Mesenchymal stem cell (in vitro differentiated cells and primary cell): Measurements from ENCODE around the gene AJAP1.

Experiments used
- DNase-seq: peaks from one replicate; pipeline ENCODE4 v3.0.0-alpha.2; 2013
- H2AFZ ChIP-seq: one replicate; pipeline ENCODE4 v1.6.1; 2013; ENCODE audit warnings: low read depth, mild to moderate bottlenecking, control low read depth, inconsistent platforms, low read length, moderate library complexity
- H2AK5ac ChIP-seq: 2 replicates; pipeline ENCODE4 v1.6.1; 2013; ENCODE audit warnings: low read length, moderate library complexity, mild to moderate bottlenecking, inconsistent platforms; ENCODE audit not compliant: severe bottlenecking
- H2BK120ac ChIP-seq: one replicate; pipeline ENCODE4 v1.6.1; 2013; ENCODE audit warnings: low read depth, mild to moderate bottlenecking, inconsistent platforms, low read length, moderate library complexity
- H2BK12ac ChIP-seq, 2 experiments: one replicate each; pipeline ENCODE4 v1.6.1; 2013; ENCODE audit warnings: inconsistent platforms in 2 of 2, low read length in 2 of 2, mild to moderate bottlenecking in 2 of 2, moderate library complexity in 2 of 2, control low read depth in 1 of 2
- H2BK15ac ChIP-seq: one replicate; pipeline ENCODE4 v1.6.1; 2013; ENCODE audit warnings: mild to moderate bottlenecking, low read depth, inconsistent platforms; ENCODE audit not compliant: poor library complexity, severe bottlenecking
- H2BK5ac ChIP-seq: 2 replicates; pipeline ENCODE4 v1.6.1; 2013; ENCODE audit warnings: low read depth, mild to moderate bottlenecking, low read length, control low read depth, inconsistent platforms; ENCODE audit not compliant: poor library complexity, severe bottlenecking
- H3K14ac ChIP-seq, 2 experiments: one replicate each; pipeline ENCODE4 v1.6.1; 2013; ENCODE audit warnings: inconsistent platforms in 2 of 2, low read length in 2 of 2, control low read depth in 1 of 2, mild to moderate bottlenecking in 1 of 2, moderate library complexity in 1 of 2
- H3K18ac ChIP-seq, 2 experiments: one replicate each; pipeline ENCODE4 v1.6.1; 2013; ENCODE audit warnings: inconsistent platforms in 2 of 2, low read length in 2 of 2, control low read depth in 1 of 2, low read depth in 1 of 2, mild to moderate bottlenecking in 1 of 2
- H3K23ac ChIP-seq, 2 experiments: one replicate each; pipeline ENCODE4 v1.6.1; 2013; ENCODE audit warnings: inconsistent platforms in 2 of 2, low read length in 2 of 2, mild to moderate bottlenecking in 2 of 2, moderate library complexity in 2 of 2, control low read depth in 1 of 2
- H3K27ac ChIP-seq: 2 replicates; pipeline ENCODE4 v1.5.1; 2013; ENCODE audit warnings: mild to moderate bottlenecking, moderate library complexity, low read length, control low read depth, inconsistent platforms; ENCODE audit not compliant: poor library complexity, severe bottlenecking
- H3K27me3 ChIP-seq, 2 experiments: 2 replicates each; pipeline versions ENCODE4 v1.6.1 to v1.7.0; 2013; ENCODE audit warnings: low read length in 2 of 2, mild to moderate bottlenecking in 2 of 2, moderate library complexity in 2 of 2, control low read depth in 1 of 2, inconsistent platforms in 1 of 2; ENCODE audit not compliant: control insufficient read depth in 1 of 2, insufficient read depth in 1 of 2
- H3K36me3 ChIP-seq, 2 experiments: 2 replicates each; pipeline versions ENCODE4 v1.6.1 to v1.7.0; 2013; ENCODE audit warnings: low read length in 2 of 2, control low read depth in 1 of 2, inconsistent platforms in 1 of 2, low read depth in 1 of 2, mild to moderate bottlenecking in 1 of 2; ENCODE audit not compliant: insufficient read depth in 2 of 2, control insufficient read depth in 1 of 2
- H3K4ac ChIP-seq, 2 experiments: one replicate each; pipeline ENCODE4 v1.6.1; 2013; ENCODE audit warnings: inconsistent platforms in 2 of 2, low read length in 2 of 2, mild to moderate bottlenecking in 2 of 2, moderate library complexity in 2 of 2, control low read depth in 1 of 2, low read depth in 1 of 2
- H3K4me1 ChIP-seq: 2 replicates; pipeline ENCODE4 v1.6.1; 2013; ENCODE audit warnings: low read depth, low read length, control low read depth; ENCODE audit not compliant: control insufficient read depth, insufficient read depth
- H3K4me2 ChIP-seq: 2 replicates; pipeline ENCODE4 v1.6.1; 2013; ENCODE audit warnings: low read length, mild to moderate bottlenecking, inconsistent platforms; ENCODE audit not compliant: poor library complexity, severe bottlenecking
- H3K4me3 ChIP-seq, 2 experiments: 2 replicates each; pipeline versions ENCODE4 v1.5.1 to v1.7.0; 2013; ENCODE audit warnings: low read length in 2 of 2, mild to moderate bottlenecking in 2 of 2, control low read depth in 1 of 2, low read depth in 1 of 2; ENCODE audit not compliant: insufficient read depth in 1 of 2
- H3K79me1 ChIP-seq: replicated peaks from 2 replicates; pipeline ENCODE4 v1.6.1; 2013; ENCODE audit warnings: mild to moderate bottlenecking, control low read depth, low read length, inconsistent platforms; ENCODE audit not compliant: poor library complexity, severe bottlenecking
- H3K9ac ChIP-seq: 2 replicates; pipeline ENCODE4 v1.7.0; 2013; ENCODE audit warnings: mild to moderate bottlenecking, low read length, moderate library complexity
- H3K9me3 ChIP-seq: 2 replicates; pipeline ENCODE4 v1.7.0; 2013; ENCODE audit warnings: mild to moderate bottlenecking, low read length; ENCODE audit not compliant: control insufficient read depth
- H4K8ac ChIP-seq: one replicate; pipeline ENCODE4 v1.6.1; 2013; ENCODE audit warnings: inconsistent platforms, mild to moderate bottlenecking, low read length, moderate library complexity
- H4K91ac ChIP-seq: one replicate; pipeline ENCODE4 v1.6.1; 2013; ENCODE audit warnings: mild to moderate bottlenecking, low read length, inconsistent platforms
- WGBS: methylation state at CpG from one replicate; pipeline ENCODE4 v1.1.7; 2013; ENCODE audit warnings: mixed read lengths; 5-methylcytosine and 5-hydroxymethylcytosine counted together

The AJAP1 gene

DNA sequence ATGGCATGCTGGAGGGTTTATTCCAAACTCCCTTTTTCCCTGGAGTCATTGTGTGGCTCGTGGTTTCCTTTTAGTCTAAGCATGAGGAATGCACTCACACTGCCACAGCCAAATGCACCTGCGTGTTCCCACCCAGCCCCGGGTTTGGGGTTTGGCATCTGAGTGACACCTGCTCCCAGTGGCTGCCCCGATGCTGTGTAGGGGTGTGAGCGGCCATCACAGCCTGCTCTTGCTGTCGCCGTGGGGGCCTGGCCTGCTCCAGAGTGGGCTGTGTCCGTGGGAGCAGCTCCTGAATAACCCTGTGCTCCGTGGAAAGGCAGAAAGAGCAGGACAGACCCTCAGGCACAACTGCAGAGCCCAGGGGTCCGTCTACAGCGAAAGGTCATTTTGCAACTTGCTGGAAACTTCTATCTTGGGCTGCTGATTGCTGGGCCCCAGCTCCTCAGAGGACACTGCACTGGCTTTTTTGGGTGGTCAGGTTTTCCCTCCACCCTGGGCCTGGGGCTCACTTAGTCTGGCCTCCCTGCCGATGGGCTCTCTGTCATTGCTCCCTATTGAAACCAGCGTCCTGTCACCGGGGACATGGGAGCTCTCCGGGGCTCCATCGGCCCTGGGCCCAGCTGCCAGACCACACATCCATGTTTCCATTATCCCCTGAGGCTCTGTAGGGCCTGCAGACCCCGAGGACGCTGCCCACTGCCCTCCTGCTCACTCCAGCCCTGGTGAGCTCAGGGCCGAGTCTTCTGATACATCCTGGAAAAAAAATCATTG is 74.1 kb downstream of the AJAP1 start:
- Histone ChIP-seq H3K18ac (no peak overlapping the region), H3K79me1 (no peaks in the 10 kb centered on the region), H2AFZ (no peak overlapping the region), H4K8ac (no peak overlapping the region), H2BK12ac (no peak overlapping the region), H3K27ac (no peak overlapping the region), H3K27me3 (no peaks in the 10 kb centered on the region), H3K4ac (no peak overlapping the region), H2BK15ac (no peak overlapping the region), H3K4me1 (no peaks in the 10 kb centered on the region), H4K91ac (no peak overlapping the region), H3K9me3 (no peaks in the 10 kb centered on the region), H2BK5ac (no peak overlapping the region), H2BK120ac (no peak overlapping the region), H2AK5ac (no peak overlapping the region), H3K14ac (no peak overlapping the region), H3K9ac (no peak overlapping the region), H3K36me3 (no peaks in the 10 kb centered on the region), H3K4me3 (no peak overlapping the region), H3K23ac (no peak overlapping the region), H3K4me2 (no peak overlapping the region)
- no peak for DNase-seq
- 75% methylated on average over 19 of the region's 19 CpGs for WGBS

DNA sequence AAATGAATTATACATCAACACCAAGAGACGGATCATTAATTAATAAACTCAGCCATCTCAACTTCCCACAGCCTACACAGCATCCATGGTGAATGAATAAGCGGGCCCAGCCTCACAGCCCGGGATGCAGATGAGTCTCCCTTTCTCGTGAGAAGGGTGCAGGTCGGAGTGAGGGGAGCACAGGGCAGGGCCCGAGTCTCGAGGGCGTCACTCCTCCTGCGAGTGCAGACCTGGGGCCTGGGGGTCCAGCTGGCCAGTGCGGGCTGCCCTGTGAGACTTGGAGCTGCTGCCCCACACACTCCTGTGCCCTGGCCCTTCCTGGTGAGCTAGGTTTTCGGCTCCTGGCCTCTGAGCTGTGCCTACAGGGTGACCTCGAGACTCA is 74.7 kb downstream of the AJAP1 start:
- no peak for DNase-seq
- H3K18ac ChIP-seq = no peak overlapping the region
- H2BK12ac ChIP-seq = no peak overlapping the region
- H3K27me3 ChIP-seq = no peaks in the 10 kb centered on the region
- H3K4me1 ChIP-seq = no peaks in the 10 kb centered on the region
- H3K9ac ChIP-seq = no peak overlapping the region
- WGBS = 81% methylated on average over 12 of the region's 12 CpGs
- H4K91ac ChIP-seq = no peak overlapping the region
- H3K4me3 ChIP-seq = no peak overlapping the region
- H2AK5ac ChIP-seq = no peak overlapping the region
- H3K4me2 ChIP-seq = no peak overlapping the region
- H3K14ac ChIP-seq = no peak overlapping the region
- no peak overlapping the region for H2AFZ ChIP-seq
- no peak overlapping the region for H2BK5ac ChIP-seq
- H3K36me3 ChIP-seq = no peaks in the 10 kb centered on the region
- no peak overlapping the region for H3K23ac ChIP-seq
- H3K79me1 ChIP-seq = no peaks in the 10 kb centered on the region
- H4K8ac ChIP-seq = no peak overlapping the region
- no peak overlapping the region for H2BK120ac ChIP-seq
- no peak overlapping the region for H3K4ac ChIP-seq
- no peaks in the 10 kb centered on the region for H3K9me3 ChIP-seq
- H2BK15ac ChIP-seq = no peak overlapping the region
- no peak overlapping the region for H3K27ac ChIP-seq

DNA sequence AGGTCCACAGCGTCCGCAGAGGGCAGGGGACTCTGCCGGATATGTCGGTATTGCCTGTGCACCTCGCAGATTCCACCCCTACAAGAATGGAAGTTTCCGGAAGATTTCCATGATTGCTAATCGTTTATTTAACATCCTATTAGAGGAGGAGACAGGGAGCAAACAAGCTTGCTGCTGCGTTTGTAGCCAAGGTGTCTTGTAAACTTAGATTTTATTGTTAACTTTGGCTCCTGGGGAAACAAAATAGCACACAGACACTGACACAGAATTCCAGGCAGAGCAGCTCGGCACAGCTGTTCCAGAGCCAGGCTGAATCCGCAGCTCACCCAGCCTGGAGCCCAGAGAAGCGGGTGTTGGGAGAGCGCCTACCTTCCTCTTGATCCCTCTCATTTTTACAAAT is 75.7 kb downstream of the AJAP1 start:
- H3K23ac ChIP-seq = no peak overlapping the region
- H4K91ac ChIP-seq = no peak overlapping the region
- no peak overlapping the region for H3K27ac ChIP-seq
- H2AK5ac ChIP-seq = no peak overlapping the region
- H2BK120ac ChIP-seq = no peak overlapping the region
- no peak overlapping the region for H3K4ac ChIP-seq
- WGBS = 93% methylated on average over 10 of the region's 12 CpGs
- H2BK5ac ChIP-seq = no peak overlapping the region
- no peak overlapping the region for H2BK12ac ChIP-seq
- no peak overlapping the region for H4K8ac ChIP-seq
- H3K4me3 ChIP-seq = no peak overlapping the region
- no peak overlapping the region for H3K9ac ChIP-seq
- no peak overlapping the region for H2AFZ ChIP-seq
- no peaks in the 10 kb centered on the region for H3K27me3 ChIP-seq
- H3K36me3 ChIP-seq = no peaks in the 10 kb centered on the region
- no peaks in the 10 kb centered on the region for H3K4me1 ChIP-seq
- no peak overlapping the region for H3K4me2 ChIP-seq
- no peaks in the 10 kb centered on the region for H3K9me3 ChIP-seq
- no peak overlapping the region for H3K14ac ChIP-seq
- H2BK15ac ChIP-seq = no peak overlapping the region
- DNase-seq = no peak
- no peaks in the 10 kb centered on the region for H3K79me1 ChIP-seq
- no peak overlapping the region for H3K18ac ChIP-seq

DNA sequence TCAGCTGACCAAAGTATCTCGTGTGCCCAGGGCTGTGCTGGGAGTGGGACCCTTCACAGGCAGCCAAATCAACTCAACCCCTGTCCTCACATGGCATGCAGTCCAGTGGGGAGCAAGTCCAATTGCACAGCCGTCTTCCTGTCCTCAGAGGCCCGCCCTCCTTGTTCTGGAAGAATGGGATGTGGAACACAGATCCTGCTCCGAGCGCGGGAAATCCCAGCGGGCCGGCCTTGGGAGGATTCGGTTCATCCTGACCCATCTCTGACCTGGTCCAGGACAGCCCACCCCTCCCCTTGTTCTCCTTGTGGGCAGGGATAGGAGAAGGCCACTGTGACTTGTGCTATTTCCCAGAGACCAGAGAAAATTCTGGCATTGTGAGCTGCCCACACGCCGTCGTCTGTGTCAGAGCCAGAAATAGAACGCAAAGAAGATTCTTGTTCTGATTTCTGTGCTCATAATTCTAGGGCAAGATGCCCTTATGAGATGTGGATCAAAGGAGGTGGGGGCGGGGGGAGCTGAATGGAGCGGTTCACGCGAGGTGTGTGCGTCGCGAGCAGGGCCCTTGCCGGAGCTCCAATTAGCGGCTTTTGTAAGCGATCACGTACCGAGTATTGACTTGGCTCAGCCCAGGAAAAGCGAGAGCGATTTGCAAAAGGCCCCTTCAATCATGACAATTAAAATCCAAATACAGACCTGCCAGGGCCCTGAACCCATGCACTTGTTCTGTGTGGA is 79.2 kb downstream of the AJAP1 start:
- Histone ChIP-seq H3K18ac (no peak overlapping the region), H3K4me3 (no peak overlapping the region), H3K23ac (no peak overlapping the region), H3K4me1 (no peaks in the 10 kb centered on the region), H3K4ac (no peak overlapping the region), H2BK12ac (no peak overlapping the region), H3K9me3 (no peaks in the 10 kb centered on the region), H4K8ac (no peak overlapping the region), H2BK120ac (no peak overlapping the region), H4K91ac (no peak overlapping the region), H3K4me2 (no peak overlapping the region), H3K36me3 (no peaks in the 10 kb centered on the region), H3K14ac (no peak overlapping the region), H3K9ac (no peak overlapping the region), H2AK5ac (no peak overlapping the region), H3K27me3 (no peaks in the 10 kb centered on the region), H2AFZ (no peak overlapping the region), H2BK15ac (no peak overlapping the region), H2BK5ac (no peak overlapping the region), H3K27ac (no peak overlapping the region), H3K79me1 (no peaks in the 10 kb centered on the region)
- no peak for DNase-seq
- WGBS = 85% methylated on average over 22 of the region's 27 CpGs
